Activated B cell treated with CpG ODN at 0.5 μM for 24 hours (primary cell): Measurements from ENCODE around the gene TICRR. TPM values are rescaled to one million over a fixed set of nuclear protein-coding genes. Genes with fewer than 3 reads are reported as not detected.

ENCODE experiments used
- ATAC-seq: fragments of 200-7000 bp; cut with Tn5 transposase; one replicate; pipeline ENCODE4 v1.10.0; 2021; ENCODE audit warnings: low read depth, mild to moderate bottlenecking, moderate library complexity
- CTCF ChIA-PET: fragments of 350-600 bp; sonication (Branson Sonifier 250); formaldehyde crosslinking; loops from one replicate; lab custom pipeline; 2021; ENCODE audit warnings: antibody characterized with exemption; lab: Charles Lee
- POLR2A ChIA-PET: fragments of 350-600 bp; sonication (Branson Sonifier 250); formaldehyde crosslinking; loops from one replicate; lab custom pipeline; 2021; ENCODE audit warnings: antibody characterized with exemption; lab: Charles Lee
- DNase-seq: peaks from one replicate; pipeline ENCODE4 v3.0.0; 2022
- H3K27ac Mint-ChIP-seq: one replicate; pipeline ENCODE4 v1.8.0; 2020; ENCODE audit warnings: mixed read lengths
- H3K27me3 Mint-ChIP-seq: one replicate; pipeline ENCODE4 v1.8.0; 2021; ENCODE audit warnings: mixed read lengths
- H3K36me3 Mint-ChIP-seq: one replicate; pipeline ENCODE4 v1.8.0; 2021; ENCODE audit warnings: low read depth, mixed read lengths
- H3K4me1 Mint-ChIP-seq: one replicate; pipeline ENCODE4 v1.8.0; 2021; ENCODE audit warnings: mixed read lengths
- H3K4me3 Mint-ChIP-seq: one replicate; pipeline ENCODE4 v1.8.0; 2020; ENCODE audit warnings: mild to moderate bottlenecking, mixed read lengths
- H3K9me3 Mint-ChIP-seq: one replicate; pipeline ENCODE4 v1.8.0; 2020; ENCODE audit warnings: mixed read lengths
- CTCF ChIP-seq: fragments of 200-600 bp; IDR thresholded peaks from one replicate; pipeline ENCODE4 v1.8.0; 2022; ENCODE audit warnings: antibody characterized with exemption, mild to moderate bottlenecking
- intact Hi-C: fragments of 100-400 bp; cut with micrococcal nuclease; formaldehyde crosslinking; loops from one replicate; pipeline ENCODE4 v1.15.1; 2024
- total RNA-seq: library from RNA; stranded (reverse); gene quantifications from 2 replicates; pipeline ENCODE4 v1.2.3, GENCODE V29; 2022

TICRR gene
- total RNA-seq, 1 donor from 2014 or later = 0.69 TPM

GRCh38 chr15:89628806-89629715, 53.8 kb downstream of the TICRR start:
- H3K4me3 Mint-ChIP-seq = no peak overlapping the region
- H3K9me3 Mint-ChIP-seq = no peaks in the 10 kb centered on the region
- H3K27ac Mint-ChIP-seq = no peak overlapping the region
- H3K27me3 Mint-ChIP-seq = no peaks in the 10 kb centered on the region
- POLR2A ChIA-PET = no interaction called here
- intact Hi-C loops = no loop called here
- ATAC-seq (no peak), DNase-seq (no peak)
- CTCF ChIA-PET = no interaction called here
- TF ChIP-seq CTCF = no peak
- H3K4me1 Mint-ChIP-seq = no peaks in the 10 kb centered on the region
- H3K36me3 Mint-ChIP-seq = no peaks in the 10 kb centered on the region

- no peaks in the 10 kb centered on the region for H3K27me3 Mint-ChIP-seq
- H3K36me3 Mint-ChIP-seq = no peaks in the 10 kb centered on the region
- no peaks in the 10 kb centered on the region for H3K4me1 Mint-ChIP-seq
- DNase-seq (no peak), ATAC-seq (no peak)
- ChIA-PET POLR2A (no interaction called here), CTCF (no interaction called here)
- no peak overlapping the region for H3K4me3 Mint-ChIP-seq
- no peak for TF ChIP-seq CTCF
- no peaks in the 10 kb centered on the region for H3K9me3 Mint-ChIP-seq
- intact Hi-C loops = no loop called here
- no peak overlapping the region for H3K27ac Mint-ChIP-seq
Observed at GRCh38 chr15:89629829-89630228, 54.6 kb downstream of the TICRR start.

GRCh38 chr15:89630260-89630659, 55.0 kb downstream of the TICRR start:
- Mint-ChIP-seq H3K36me3 (no peaks in the 10 kb centered on the region), H3K4me3 (no peak overlapping the region), H3K4me1 (no peaks in the 10 kb centered on the region), H3K9me3 (no peaks in the 10 kb centered on the region), H3K27ac (no peak overlapping the region), H3K27me3 (no peaks in the 10 kb centered on the region)
- CTCF ChIA-PET = no interaction called here
- ATAC-seq (no peak), DNase-seq (no peak)
- no peak for TF ChIP-seq CTCF
- intact Hi-C loops = no loop called here
- POLR2A ChIA-PET = no interaction called here

- Mint-ChIP-seq H3K27me3 (no peaks in the 10 kb centered on the region), H3K27ac (no peak overlapping the region), H3K4me1 (no peaks in the 10 kb centered on the region), H3K4me3 (no peak overlapping the region), H3K36me3 (no peaks in the 10 kb centered on the region), H3K9me3 (no peaks in the 10 kb centered on the region)
- DNase-seq = no peak
- TF ChIP-seq CTCF = no peak
- CTCF ChIA-PET = no interaction called here
- ATAC-seq = no peak
- POLR2A ChIA-PET = no interaction called here
- intact Hi-C loops = no loop called here
Observed at GRCh38 chr15:89630974-89631901, 56.0 kb downstream of the TICRR start.

GRCh38 chr15:89631902-89632264, 56.6 kb downstream of the TICRR start:
- no peak overlapping the region for H3K27ac Mint-ChIP-seq
- no peak for TF ChIP-seq CTCF
- H3K4me3 Mint-ChIP-seq = no peak overlapping the region
- no peaks in the 10 kb centered on the region for H3K27me3 Mint-ChIP-seq
- DNase-seq (no peak), ATAC-seq (no peak)
- no peaks in the 10 kb centered on the region for H3K9me3 Mint-ChIP-seq
- POLR2A ChIA-PET = no interaction called here
- CTCF ChIA-PET = no interaction called here
- no peaks in the 10 kb centered on the region for H3K36me3 Mint-ChIP-seq
- no peaks in the 10 kb centered on the region for H3K4me1 Mint-ChIP-seq
- intact Hi-C loops = no loop called here
